Stimulated activated naive CD8-positive, alpha-beta T cell treated with anti-CD3 and anti-CD28 coated beads, Interleukin-15, Interleukin-2, amounts not matched to agents 100 ng/mL and 50 ng/mL, for 24 hours (primary cell): ENCODE data around the gene GPR162.
A peak's percentile ranks its signal among the peaks of the same experiment; 100 is the strongest.
"Not testable (repeated sequence)": the region's sequence is repeated elsewhere in the genome, so short reads cannot be mapped to it uniquely, and the experiment has no call there.

Experiments used
- H3K27ac Mint-ChIP-seq: one replicate; pipeline ENCODE4 v1.8.0; 2021; ENCODE audit warnings: mild to moderate bottlenecking, mixed read lengths
- H3K27me3 Mint-ChIP-seq: one replicate; pipeline ENCODE4 v1.8.0; 2021; ENCODE audit warnings: mixed read lengths
- H3K36me3 Mint-ChIP-seq: one replicate; pipeline ENCODE4 v1.8.0; 2021; ENCODE audit warnings: low read depth, mixed read lengths
- H3K4me1 Mint-ChIP-seq: one replicate; pipeline ENCODE4 v1.8.0; 2021; ENCODE audit warnings: low read depth, mixed read lengths
- H3K4me3 Mint-ChIP-seq: one replicate; pipeline ENCODE4 v1.8.0; 2021; ENCODE audit warnings: mild to moderate bottlenecking, mixed read lengths
- H3K9me3 Mint-ChIP-seq: one replicate; pipeline ENCODE4 v1.8.0; 2021; ENCODE audit warnings: mixed read lengths

Gene GPR162

GRCh38 chr12:6873094-6874014 lies 51.7 kb downstream of the GPR162 start, which contains the start of gene SPSB2:
TSS of gene SPSB2 (minus strand) at chr12:6873303. CDS start at chr12:6872901, 402 bp downstream.
- Mint-ChIP-seq H3K4me3 (peak within 1 kb of the TSS; percentile 94), H3K27ac (peak within 1 kb of the TSS; percentile 87), H3K27me3 (no peaks in the 10 kb centered on the region), H3K36me3 (peaks cover 70% of the 10 kb centered on the region), H3K9me3 (no peaks in the 10 kb centered on the region), H3K4me1 (peaks cover 53% of the 10 kb centered on the region)

- Mint-ChIP-seq H3K4me3 (peak overlapping the region; percentile 73), H3K4me1 (peaks cover 47% of the 10 kb centered on the region), H3K36me3 (peaks cover 63% of the 10 kb centered on the region), H3K27ac (peak overlapping the region; percentile 85)
- not testable (repeated sequence) for H3K9me3 Mint-ChIP-seq, H3K27me3 Mint-ChIP-seq
Measured at GRCh38 chr12:6874015-6874368, 52.4 kb downstream of the GPR162 start.
